Small intestine (tissue), 7 donors: ENCODE data around the gene ITIH3. TPM values are rescaled to one million over a fixed set of nuclear protein-coding genes. Genes with fewer than 3 reads are reported as not detected.

Experiments used
- DNase-seq, 2 donors: peaks; one replicate each; pipeline versions ENCODE4 v3.0.0 to v3.0.0-alpha.2; 2013
- FAIRE-seq: peaks from 2 replicates; lab custom pipeline; 2012; peaks lifted over from hg19 to GRCh38; lab: Jason Lieb, UNC
- H3K27ac ChIP-seq, 3 donors: one replicate each; pipeline ENCODE4 v1.5.1; 2013; ENCODE audit warnings: low read length in 2 of 3, mild to moderate bottlenecking in 2 of 3, control low read depth in 1 of 3, inconsistent platforms in 1 of 3, low read depth in 1 of 3, moderate library complexity in 1 of 3
- H3K27me3 ChIP-seq, 3 donors: one replicate each; pipeline ENCODE4 v1.6.1; 2013; ENCODE audit warnings: low read length in 3 of 3, inconsistent platforms in 1 of 3; ENCODE audit not compliant: control insufficient read depth in 3 of 3, insufficient read depth in 3 of 3
- H3K36me3 ChIP-seq, 3 donors: one replicate each; pipeline ENCODE4 v1.6.1; 2013; ENCODE audit warnings: low read length in 3 of 3, inconsistent platforms in 1 of 3, low read depth in 1 of 3, mild to moderate bottlenecking in 1 of 3, moderate library complexity in 1 of 3; ENCODE audit not compliant: control insufficient read depth in 3 of 3, insufficient read depth in 2 of 3
- H3K4me1 ChIP-seq, 3 donors: one replicate each; pipeline ENCODE4 v1.6.1; 2013; ENCODE audit warnings: low read length in 2 of 3, inconsistent platforms in 1 of 3, low read depth in 1 of 3, mild to moderate bottlenecking in 1 of 3, moderate library complexity in 1 of 3; ENCODE audit not compliant: control insufficient read depth in 3 of 3, insufficient read depth in 2 of 3
- H3K4me3 ChIP-seq, 3 donors: one replicate each; pipeline ENCODE4 v1.5.1; 2013; ENCODE audit warnings: low read length in 3 of 3, control low read depth in 1 of 3, inconsistent platforms in 1 of 3, low read depth in 1 of 3, mild to moderate bottlenecking in 1 of 3, moderate library complexity in 1 of 3
- H3K9me3 ChIP-seq, 2 donors: one replicate each; pipeline ENCODE4 v1.6.1; 2013; ENCODE audit warnings: low read depth in 1 of 2, low read length in 1 of 2; ENCODE audit not compliant: control insufficient read depth in 2 of 2, insufficient read depth in 1 of 2
- WGBS, 3 donors: extraction: QIAGEN DNeasy Blood & Tissue Kit; methylation state at CpG; one replicate each; pipeline ENCODE4 v1.1.7; 2013; 5-methylcytosine and 5-hydroxymethylcytosine counted together
- polyA plus RNA-seq, 4 donors: library from polyadenylated mRNA; stranded (reverse) in 3 of 4; unstranded in 1 of 4; fragments of 200-250 nt in 3 of 4; fragments of 120-200 nt in 1 of 4; gene quantifications; one replicate each; pipeline versions ENCODE4 v1.2.1 to v1.2.3, GENCODE V29; 2013
- donor health status: healthy with polysubstance abuse.
- donor health status: control.
- donor health status: control.
- donor health status: Bipolar disorder and iron deficiency.
- donor health status: healthy.

ITIH3 gene
- polyA plus RNA-seq, 4 donors: 1.8 to 6.7 TPM; not detected in 2

DNA sequence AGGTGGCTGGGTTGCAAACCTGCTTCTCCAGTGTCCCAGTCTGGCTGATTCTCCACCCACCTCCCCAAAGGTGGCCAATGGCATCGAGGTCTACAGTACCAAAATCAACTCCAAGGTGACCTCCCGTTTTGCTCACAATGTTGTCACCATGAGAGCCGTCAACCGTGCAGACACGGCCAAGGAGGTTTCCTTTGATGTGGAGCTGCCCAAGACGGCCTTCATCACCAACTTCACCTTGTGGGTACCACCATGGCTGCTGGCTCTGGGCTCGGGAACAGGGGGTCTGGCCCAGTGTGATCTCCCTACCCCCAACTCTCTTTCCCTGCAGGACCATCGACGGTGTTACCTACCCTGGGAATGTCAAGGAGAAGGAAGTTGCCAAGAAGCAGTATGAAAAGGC lies 1.8 kb downstream of the ITIH3 start:
- H3K27ac ChIP-seq: no peak overlapping the region
- H3K9me3 ChIP-seq: no peaks in the 10 kb centered on the region
- H3K4me1 ChIP-seq: peaks cover 0 to 23% (median 0%) of the 10 kb centered on the region in 3 donors
- no peaks in the 10 kb centered on the region for H3K36me3 ChIP-seq
- no peak overlapping the region for H3K4me3 ChIP-seq
- FAIRE-seq: no peak
- DNase-seq: no peak
- no peaks in the 10 kb centered on the region for H3K27me3 ChIP-seq
- WGBS, 3 donors: 88 to 92% (median 91%) methylated on average over 9 of the region's 9 CpGs

DNA sequence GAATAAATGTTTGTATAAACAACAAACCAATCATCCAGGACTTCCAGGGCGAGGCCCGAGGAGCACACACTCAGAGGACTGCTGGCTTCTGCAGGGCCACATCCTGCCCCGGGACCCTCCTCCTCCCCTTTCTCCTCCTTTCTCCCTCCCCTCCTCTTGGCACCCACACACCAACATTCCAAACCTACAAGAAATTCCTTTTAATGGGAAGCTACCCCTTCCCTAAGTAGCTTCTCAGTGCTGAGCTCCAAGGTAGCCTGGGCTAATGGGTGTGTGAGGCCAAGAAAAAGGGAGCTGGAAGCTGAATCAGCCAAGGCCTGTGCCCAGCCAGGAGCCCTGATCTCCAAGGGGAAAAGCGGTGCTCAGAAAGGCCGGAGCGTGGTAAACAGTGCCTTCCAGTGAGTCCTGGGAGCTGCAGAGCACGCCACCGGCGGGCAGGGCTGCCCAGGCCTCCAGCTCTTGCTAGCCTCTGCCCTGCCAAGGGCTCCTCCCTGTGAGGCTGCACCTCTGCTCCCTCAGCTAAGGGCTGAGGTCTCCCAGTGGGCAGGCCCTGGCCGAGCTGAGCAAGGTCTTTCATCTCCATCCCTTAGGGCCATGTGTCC lies 3.9 kb downstream of the ITIH3 start:
- no peak for FAIRE-seq
- Histone ChIP-seq H3K36me3 (no peaks in the 10 kb centered on the region), H3K9me3 (no peaks in the 10 kb centered on the region), H3K27ac (no peak overlapping the region), H3K27me3 (no peaks in the 10 kb centered on the region), H3K4me1 (peaks cover 0 to 14% (median 0%) of the 10 kb centered on the region in 3 donors), H3K4me3 (no peak overlapping the region)
- no peak for DNase-seq
- WGBS, 3 donors: 77 to 84% (median 78%) methylated on average over 10 of the region's 10 CpGs

DNA sequence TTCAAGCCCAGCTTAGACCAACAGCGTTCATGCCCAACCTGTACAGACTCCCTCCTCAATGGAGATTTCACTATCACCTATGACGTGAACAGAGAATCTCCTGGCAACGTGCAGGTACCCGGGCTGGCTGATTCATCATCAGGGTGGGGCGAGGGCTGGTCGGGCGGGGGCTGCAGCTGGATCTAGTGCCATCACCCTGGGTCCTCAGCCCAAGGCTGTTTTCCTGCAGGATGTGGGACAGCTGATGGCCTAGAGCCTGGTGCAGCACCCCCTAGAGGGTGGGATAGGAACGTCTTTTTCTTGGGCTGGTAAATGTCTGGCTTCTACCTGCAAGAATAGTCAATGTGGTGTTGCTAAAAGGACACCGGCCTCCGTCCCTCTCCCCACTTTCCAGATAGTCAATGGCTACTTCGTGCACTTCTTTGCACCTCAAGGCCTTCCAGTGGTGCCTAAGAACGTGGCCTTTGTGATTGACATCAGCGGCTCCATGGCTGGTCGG lies 4.4 kb downstream of the ITIH3 start:
- DNase-seq (peak; percentile 37 to 50), FAIRE-seq (no peak)
- 35 to 56% (median 47%) methylated on average over 14 of the region's 14 CpGs for WGBS, 3 donors
- Histone ChIP-seq H3K27ac (no peak overlapping the region), H3K9me3 (no peaks in the 10 kb centered on the region), H3K4me1 (peaks cover 0 to 9% (median 0%) of the 10 kb centered on the region in 3 donors), H3K36me3 (no peaks in the 10 kb centered on the region), H3K27me3 (no peaks in the 10 kb centered on the region), H3K4me3 (no peak overlapping the region)

DNA sequence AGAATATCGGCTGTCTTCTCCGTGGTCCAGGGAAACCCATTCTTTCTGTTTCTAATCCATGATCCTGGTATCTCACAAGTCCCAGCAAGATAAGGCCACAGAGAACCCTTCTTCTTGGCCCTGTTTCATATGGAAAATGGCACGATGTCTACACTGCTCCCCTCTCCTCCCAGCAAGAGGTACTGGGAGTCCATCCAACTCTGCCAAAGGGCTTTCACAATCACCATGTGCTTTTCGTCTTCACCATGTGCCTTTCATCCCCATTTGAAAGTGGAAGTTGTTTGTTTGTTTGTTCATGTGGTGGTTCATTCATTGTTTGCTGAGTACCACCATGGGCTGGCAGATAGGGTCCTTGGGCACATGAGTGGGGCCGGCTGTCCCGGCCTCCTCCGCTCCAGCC lies 5.5 kb downstream of the ITIH3 start:
- Histone ChIP-seq H3K4me1 (peaks cover 0 to under 1% (median 0%) of the 10 kb centered on the region in 3 donors), H3K9me3 (no peaks in the 10 kb centered on the region), H3K27ac (no peak overlapping the region), H3K27me3 (no peaks in the 10 kb centered on the region), H3K36me3 (no peaks in the 10 kb centered on the region), H3K4me3 (no peak overlapping the region)
- DNase-seq (no peak), FAIRE-seq (no peak)
- 85 to 90% (median 85%) methylated on average over 7 of the region's 7 CpGs for WGBS, 3 donors

DNA sequence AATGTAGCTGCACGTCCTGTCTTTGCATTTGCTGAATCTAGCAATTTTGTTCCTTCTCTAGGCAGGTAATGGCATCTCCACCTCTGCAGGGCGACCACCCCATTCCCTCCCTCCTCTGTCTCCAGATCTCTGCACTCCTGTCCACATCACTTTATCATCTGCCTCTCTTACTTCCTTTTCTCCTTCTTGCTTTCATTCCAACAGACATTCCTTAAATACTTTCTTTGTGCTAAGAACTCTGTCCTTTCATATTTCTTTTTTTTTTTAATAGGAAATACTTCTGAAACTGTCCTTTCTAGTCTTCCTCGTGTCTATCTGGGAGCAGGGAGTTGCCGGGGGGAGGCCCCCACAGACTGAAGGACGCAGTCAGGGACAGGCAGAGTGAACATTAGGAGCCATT lies 7.2 kb downstream of the ITIH3 start:
- H3K36me3 ChIP-seq: no peaks in the 10 kb centered on the region
- no peak for DNase-seq
- H3K27me3 ChIP-seq: no peaks in the 10 kb centered on the region
- H3K27ac ChIP-seq: no peak overlapping the region
- WGBS, 3 donors: 69 to 79% (median 75%) methylated on average over 5 of the region's 5 CpGs
- no peaks in the 10 kb centered on the region for H3K9me3 ChIP-seq
- no peak overlapping the region for H3K4me3 ChIP-seq
- no peak for FAIRE-seq
- H3K4me1 ChIP-seq: no peaks in the 10 kb centered on the region

DNA sequence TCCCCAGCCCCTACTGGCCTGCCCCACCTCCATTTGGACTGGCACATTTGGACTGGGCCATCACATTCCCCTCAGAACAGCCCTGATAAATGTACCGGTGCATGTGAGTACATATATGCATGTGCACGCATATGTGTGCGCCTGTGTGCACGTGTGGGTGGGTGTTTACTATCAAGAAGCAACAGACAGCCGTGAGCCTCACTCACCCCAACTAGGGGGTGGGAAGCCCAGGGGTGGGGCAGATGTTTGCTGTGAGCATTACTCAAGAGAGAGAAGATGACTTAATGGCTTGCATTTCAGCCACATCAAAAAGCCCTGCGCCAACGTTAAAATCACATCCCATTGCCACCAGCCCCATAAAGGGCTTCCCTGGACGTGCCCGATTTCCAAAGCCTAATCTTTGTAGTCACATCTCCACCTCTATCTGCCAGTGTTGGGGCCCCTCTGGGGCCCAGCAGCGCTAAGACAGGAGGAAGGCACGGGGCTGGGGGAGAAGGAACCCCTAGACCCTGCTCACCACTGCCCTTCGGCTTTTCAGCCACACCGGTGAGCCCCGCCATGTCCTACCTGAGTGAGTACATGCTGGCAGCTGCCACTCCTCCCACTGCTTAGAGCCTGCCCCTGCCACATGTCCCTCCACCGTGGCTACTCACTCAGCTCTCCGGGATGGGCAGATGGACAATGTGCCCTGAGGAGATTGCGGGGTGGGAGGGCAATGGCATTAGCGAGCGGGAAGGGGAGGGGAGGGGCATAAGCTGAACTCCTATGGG lies 10.9 kb downstream of the ITIH3 start:
- Histone ChIP-seq H3K27me3 (peaks cover 0 to 3% (median 0%) of the 10 kb centered on the region in 3 donors), H3K27ac (no peak overlapping the region), H3K9me3 (no peaks in the 10 kb centered on the region), H3K36me3 (no peaks in the 10 kb centered on the region), H3K4me1 (no peaks in the 10 kb centered on the region), H3K4me3 (no peak overlapping the region)
- WGBS, 3 donors: 77 to 82% (median 81%) methylated on average over 17 to 19 of the region's 19 CpGs
- DNase-seq (no peak), FAIRE-seq (no peak)

DNA sequence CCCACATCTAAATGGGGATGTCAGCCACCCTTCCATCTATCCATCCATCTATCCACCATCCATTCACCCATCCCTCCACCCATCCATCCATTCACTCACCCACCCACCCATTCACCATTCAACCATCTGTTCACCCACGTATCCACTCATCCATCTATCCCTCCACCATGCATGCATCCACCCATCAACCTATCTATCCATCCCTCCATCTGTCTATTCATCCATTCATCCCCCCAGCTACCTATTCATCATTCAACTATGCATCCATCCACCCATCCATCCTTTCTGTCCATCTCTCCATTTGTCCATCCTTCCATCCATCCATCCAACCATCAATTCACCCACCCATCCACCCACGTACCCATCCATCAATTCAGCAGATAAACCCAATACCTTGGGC lies 14.6 kb downstream of the ITIH3 start:
- 74 to 84% (median 80%) methylated on average over 2 of the region's 2 CpGs for WGBS, 3 donors

DNA sequence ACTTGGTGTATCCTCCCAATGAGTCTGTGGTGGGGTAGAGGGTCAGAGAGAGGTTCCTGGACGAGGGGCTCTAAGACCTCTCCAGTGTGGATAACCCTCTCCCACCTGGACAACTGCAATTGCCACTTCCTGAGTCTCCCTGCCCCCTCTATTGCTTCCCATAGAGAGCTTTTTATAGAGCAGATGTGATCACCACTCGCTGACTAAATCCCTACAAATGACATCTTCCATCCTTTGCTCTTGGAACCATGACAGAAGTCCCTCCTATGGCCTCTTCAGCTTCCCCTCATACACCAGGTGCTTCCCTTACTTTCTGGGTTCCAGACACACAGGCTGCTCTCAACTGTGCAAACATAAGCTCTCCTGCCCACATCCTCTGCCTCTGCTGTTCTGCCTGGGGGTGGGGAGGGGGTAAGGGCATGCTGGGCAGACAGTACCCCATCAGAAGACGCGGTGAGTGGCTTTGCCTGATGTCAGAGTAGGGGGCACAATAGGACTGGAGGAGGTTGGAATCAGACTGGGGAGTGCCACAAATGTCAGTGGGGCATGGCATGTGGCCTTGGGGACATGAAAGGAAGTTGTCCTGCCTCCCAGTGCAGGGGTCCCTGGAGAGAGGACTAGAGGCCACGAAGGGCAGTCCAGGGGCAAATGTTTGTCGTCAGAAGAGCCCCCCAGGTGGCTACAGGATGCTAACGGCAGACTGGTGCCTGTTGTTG lies 15.2 kb downstream of the ITIH3 start:
- Histone ChIP-seq H3K27me3 (peaks cover 0 to 3% (median 0%) of the 10 kb centered on the region in 3 donors), H3K9me3 (no peaks in the 10 kb centered on the region), H3K27ac (no peak overlapping the region), H3K4me1 (no peaks in the 10 kb centered on the region), H3K4me3 (no peak overlapping the region), H3K36me3 (no peaks in the 10 kb centered on the region)
- 59 to 84% (median 77%) methylated on average over 7 of the region's 7 CpGs for WGBS, 3 donors
- no peak for DNase-seq
- no peak for FAIRE-seq

More for the DNA sequence above, 14.6 kb downstream of the ITIH3 start:
- H3K27me3 ChIP-seq: peaks cover 0 to 3% (median 0%) of the 10 kb centered on the region in 3 donors
- H3K27ac ChIP-seq: no peak overlapping the region
- no peaks in the 10 kb centered on the region for H3K4me1 ChIP-seq
- no peaks in the 10 kb centered on the region for H3K36me3 ChIP-seq
- no peaks in the 10 kb centered on the region for H3K9me3 ChIP-seq
- DNase-seq (no peak), FAIRE-seq (no peak)
- no peak overlapping the region for H3K4me3 ChIP-seq
